DND-41 (cell line): ENCODE results near the gene KDM8.

Experiments
- ATAC-seq: fragments of 200-7000 bp; cut with Tn5 transposase; 3 replicates; pipeline ENCODE4 v1.9.1; 2021; ENCODE audit warnings: low read depth; ENCODE audit not compliant: insufficient read depth
- DNase-seq: peaks from one replicate; pipeline ENCODE4 v3.0.0-alpha.2; 2020
- H2AFZ ChIP-seq: 2 replicates; pipeline ENCODE4 v1.6.0; 2012; ENCODE audit warnings: low read depth, low read length
- H3K27ac ChIP-seq: 2 replicates; pipeline ENCODE4 v1.5.1; 2012; ENCODE audit warnings: low read length, inconsistent platforms
- H3K27me3 ChIP-seq: fragments of 200-600 bp; sonication (generic); 2 replicates; pipeline ENCODE4 v1.6.0; 2012; ENCODE audit warnings: low read length, mild to moderate bottlenecking, inconsistent platforms; ENCODE audit not compliant: insufficient read depth, poor library complexity
- H3K36me3 ChIP-seq: 2 replicates; pipeline ENCODE4 v1.5.1; 2012; ENCODE audit warnings: low read length, inconsistent platforms; ENCODE audit not compliant: insufficient read depth
- H3K4me1 ChIP-seq: 2 replicates; pipeline ENCODE4 v1.5.1; 2012; ENCODE audit warnings: mild to moderate bottlenecking, low read length; ENCODE audit not compliant: insufficient read depth
- H3K4me2 ChIP-seq: 2 replicates; pipeline ENCODE4 v1.6.0; 2012; ENCODE audit warnings: mild to moderate bottlenecking, moderate library complexity, low read length, inconsistent platforms; ENCODE audit not compliant: insufficient read depth
- H3K4me3 ChIP-seq, 2 experiments: fragments of 200-600 bp in 1 of 2; shearing (Covaris generic) in 1 of 2; 2 replicates each; pipeline ENCODE4 v1.5.1; 2012 to 2016; ENCODE audit warnings: inconsistent platforms in 2 of 2, low read length in 2 of 2, mild to moderate bottlenecking in 2 of 2, low read depth in 1 of 2, moderate library complexity in 1 of 2
- H3K79me2 ChIP-seq: 2 replicates; pipeline ENCODE4 v1.6.0; 2012; ENCODE audit warnings: low read length, inconsistent platforms; ENCODE audit not compliant: insufficient read depth
- H3K9ac ChIP-seq: 2 replicates; pipeline ENCODE4 v1.6.0; 2012; ENCODE audit warnings: low read depth, mild to moderate bottlenecking, inconsistent platforms, low read length, moderate library complexity
- H3K9me3 ChIP-seq: 2 replicates; pipeline ENCODE4 v1.5.1; 2012; ENCODE audit warnings: low read length, moderate library complexity, mild to moderate bottlenecking, inconsistent platforms; ENCODE audit not compliant: insufficient read depth, severe bottlenecking
- H4K20me1 ChIP-seq: 2 replicates; pipeline ENCODE4 v1.6.0; 2012; ENCODE audit warnings: low read length; ENCODE audit not compliant: insufficient read depth
- CTCF ChIP-seq: IDR thresholded peaks from 2 replicates; pipeline ENCODE4 v1.5.1; 2012; ENCODE audit warnings: borderline replicate concordance, low read length, moderate library complexity, mild to moderate bottlenecking; ENCODE audit not compliant: poor library complexity, severe bottlenecking; ENCODE audit errors: extremely low read depth
- EZH2 ChIP-seq: IDR thresholded peaks from 3 replicates; pipeline ENCODE4 v1.6.1; 2012; ENCODE audit warnings: borderline replicate concordance, low read depth, mild to moderate bottlenecking, moderate library complexity, low read length, inconsistent platforms; ENCODE audit not compliant: severe bottlenecking

KDM8 gene

GRCh38 chr16:27195941-27196595 lies 7.3 kb upstream of the KDM8 start:
- peaks cover 28% of the 10 kb centered on the region for H3K4me1 ChIP-seq
- no peak overlapping the region for H2AFZ ChIP-seq
- H3K9me3 ChIP-seq, result no peaks in the 10 kb centered on the region
- no peak overlapping the region for H3K9ac ChIP-seq
- TF ChIP-seq CTCF, result no peak
- no peak for TF ChIP-seq EZH2
- DNase-seq, result no peak
- H3K27ac ChIP-seq, result no peak overlapping the region
- no peak overlapping the region for H3K4me3 ChIP-seq
- H3K36me3 ChIP-seq, result no peaks in the 10 kb centered on the region
- no peaks in the 10 kb centered on the region for H3K27me3 ChIP-seq
- H3K4me2 ChIP-seq, result no peak overlapping the region
- H3K79me2 ChIP-seq, result no peaks in the 10 kb centered on the region
- H4K20me1 ChIP-seq, result no peaks in the 10 kb centered on the region
- no peak for ATAC-seq

GRCh38 chr16:27197004-27197403 lies 6.3 kb upstream of the KDM8 start:
- ATAC-seq (no peak), DNase-seq (no peak)
- no peak overlapping the region for H2AFZ ChIP-seq
- no peak overlapping the region for H3K27ac ChIP-seq
- peaks cover 29% of the 10 kb centered on the region for H3K4me1 ChIP-seq
- H3K79me2 ChIP-seq, result no peaks in the 10 kb centered on the region
- H3K4me2 ChIP-seq, result no peak overlapping the region
- no peaks in the 10 kb centered on the region for H3K9me3 ChIP-seq
- no peak for TF ChIP-seq EZH2
- no peak for TF ChIP-seq CTCF
- no peaks in the 10 kb centered on the region for H3K27me3 ChIP-seq
- H4K20me1 ChIP-seq, result no peaks in the 10 kb centered on the region
- no peaks in the 10 kb centered on the region for H3K36me3 ChIP-seq
- no peak overlapping the region for H3K4me3 ChIP-seq
- no peak overlapping the region for H3K9ac ChIP-seq

GRCh38 chr16:27198451-27199234 lies 4.7 kb upstream of the KDM8 start:
- Histone ChIP-seq H3K27ac (peak overlapping the region; percentile 96), H3K27me3 (no peaks in the 10 kb centered on the region), H3K79me2 (peaks cover 5% of the 10 kb centered on the region), H3K9ac (peak overlapping the region; percentile 50), H4K20me1 (no peaks in the 10 kb centered on the region), H2AFZ (no peak overlapping the region; the same call in 1 of the 2 replicates), H3K4me1 (peaks cover 40% of the 10 kb centered on the region), H3K4me2 (no peak overlapping the region), H3K4me3 (no peak overlapping the region), H3K9me3 (no peaks in the 10 kb centered on the region), H3K36me3 (no peaks in the 10 kb centered on the region)
- no peak for ATAC-seq
- TF ChIP-seq EZH2, result no peak
- TF ChIP-seq CTCF, result no peak
- DNase-seq, result no peak
